Measurements from ENCODE around the gene SEH1L.

Gene SEH1L

DNA sequence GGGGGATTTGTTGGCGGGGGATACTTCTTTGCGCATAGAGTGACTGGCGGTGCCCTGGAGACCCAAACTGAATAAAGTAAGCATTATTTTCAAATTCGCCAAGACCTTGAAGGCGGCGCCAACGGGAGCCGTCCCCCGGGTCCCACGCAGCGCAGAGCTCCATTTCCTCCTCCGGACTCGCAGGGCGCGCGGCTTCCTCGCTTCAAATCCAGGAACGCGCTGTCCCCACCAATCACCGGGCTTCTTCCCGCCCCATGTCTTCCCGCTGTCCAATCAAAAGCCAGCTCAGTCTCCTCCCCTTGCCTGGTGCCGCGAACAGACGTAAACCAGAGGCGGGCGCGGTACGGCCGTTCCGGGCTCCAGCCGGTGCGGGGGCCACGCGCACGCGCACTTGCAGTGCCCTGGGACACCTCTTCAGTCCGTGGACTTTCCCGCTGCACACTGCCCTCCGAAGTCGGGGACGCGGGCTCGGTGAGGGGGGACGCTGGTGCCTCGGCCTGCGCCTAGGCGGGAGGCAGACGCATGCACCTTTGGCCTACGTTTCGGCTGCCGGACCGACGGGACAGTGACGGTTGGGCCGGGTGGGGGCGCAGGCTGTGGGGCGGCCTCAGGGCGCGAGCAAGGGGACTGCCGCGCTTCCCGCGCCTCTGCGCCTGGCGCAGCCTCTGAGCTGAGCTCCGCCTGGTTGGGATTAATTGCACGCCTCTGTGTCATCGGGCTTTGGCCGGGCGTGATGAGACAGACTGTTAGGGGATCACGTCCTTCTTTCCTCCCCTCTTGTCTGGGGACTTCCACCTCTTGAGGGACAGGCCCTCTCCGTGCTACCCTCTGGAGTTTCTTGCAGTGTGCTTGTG, 43.4 kb downstream of the SEH1L start, which contains the start of gene CEP192 (continued):
- TF ChIP-seq ZNF529 (tag by site-specific recombination; IDR thresholded peaks at IDR 0.05; ENCODE audit: insufficient replicate concordance) = no peak
- no peak for TF ChIP-seq GFI1B (tag by site-specific recombination; IDR thresholded peaks at IDR 0.05)
- peak; percentile 97 for TF ChIP-seq PRDM10 (tag by site-specific recombination; IDR thresholded peaks at IDR 0.05)
- TF ChIP-seq ZNF558 (tag by site-specific recombination; IDR thresholded peaks at IDR 0.05) = no peak
- TF ChIP-seq ZBTB20 (tag by site-specific recombination; IDR thresholded peaks at IDR 0.05) = peak; percentile 77
- no peak for TF ChIP-seq ZNF140 (tag by site-specific recombination; IDR thresholded peaks at IDR 0.05)
- no peak for TF ChIP-seq ZNF488 (tag by site-specific recombination; IDR thresholded peaks at IDR 0.05)
- TF ChIP-seq SCRT2 (tag by site-specific recombination; IDR thresholded peaks at IDR 0.05) = no peak
- peak; percentile 89; the same call in 1 of the 2 replicates for TF ChIP-seq ZNF792 (tag by site-specific recombination; IDR thresholded peaks at IDR 0.05)
- no peak for TF ChIP-seq ZNF658 (tag by site-specific recombination; IDR thresholded peaks at IDR 0.05)
- TF ChIP-seq ZNF335 (tag by site-specific recombination; conservative IDR thresholded peaks at IDR 0.05) = peak; percentile 85
- TF ChIP-seq HOXA7 (CRISPR knock-in tag; IDR thresholded peaks at IDR 0.05; ENCODE audit: borderline replicate concordance) = no peak
- TF ChIP-seq ZNF280C (tag by site-specific recombination; IDR thresholded peaks at IDR 0.05) = no peak
- TF ChIP-seq GLI4 (tag by site-specific recombination; IDR thresholded peaks at IDR 0.05) = no peak
- TF ChIP-seq KLF16 (tag by site-specific recombination; IDR thresholded peaks at IDR 0.05) = peak; percentile 64; the same call in 1 of the 2 replicates
- TF ChIP-seq ZNF843 (tag by site-specific recombination; IDR thresholded peaks at IDR 0.05) = peak; percentile 54
- no peak for TF ChIP-seq ZNF423 (tag by site-specific recombination; IDR thresholded peaks at IDR 0.05)
- no peak for TF ChIP-seq SCRT1 (tag by site-specific recombination; IDR thresholded peaks at IDR 0.05; ENCODE audit: borderline replicate concordance)
- no peak for TF ChIP-seq ZNF571 (tag by site-specific recombination; IDR thresholded peaks at IDR 0.05)
- no peak for TF ChIP-seq ZNF544 (tag by site-specific recombination; IDR thresholded peaks at IDR 0.05)
- TF ChIP-seq KLF1 (tag by site-specific recombination; IDR thresholded peaks at IDR 0.05) = peak; percentile 47; the same call in 1 of the 2 replicates
- peak; percentile 63; the same call in 1 of the 2 replicates for TF ChIP-seq GLIS1 (tag by site-specific recombination; IDR thresholded peaks at IDR 0.05)
- TF ChIP-seq ZNF626 (tag by site-specific recombination; IDR thresholded peaks at IDR 0.05) = no peak
- TF ChIP-seq ZNF2 (tag by site-specific recombination; IDR thresholded peaks at IDR 0.05) = peak; percentile 58
- peak; percentile 72; the same call in 1 of the 2 replicates for TF ChIP-seq ZEB2 (tag by site-specific recombination; IDR thresholded peaks at IDR 0.05)
- no peak for TF ChIP-seq SETDB1 (IDR thresholded peaks at IDR 0.05; ENCODE audit: insufficient read length, low read length)
- no peak for TF ChIP-seq ZBTB21 (tag by site-specific recombination; IDR thresholded peaks at IDR 0.05)
- TF ChIP-seq ZNF362 (tag by site-specific recombination; IDR thresholded peaks at IDR 0.05) = no peak
- TF ChIP-seq ZNF404 (tag by site-specific recombination; IDR thresholded peaks at IDR 0.05) = no peak
- TF ChIP-seq ZNF610 (tag by site-specific recombination; IDR thresholded peaks at IDR 0.05; ENCODE audit: borderline replicate concordance) = 0 out of 2 replicates have a peak, but pooled peaks have one; percentile 16
- no peak for TF ChIP-seq AEBP2 (tag by site-specific recombination; IDR thresholded peaks at IDR 0.05; ENCODE audit: borderline replicate concordance)

Data from HEK293 (cell line).